GM18951 (cell line): Measurements from ENCODE around the gene FBXW5.
A peak's percentile ranks its signal among the peaks of the same experiment; 100 is the strongest.

ENCODE experiments used
- POLR2A ChIP-seq: IDR thresholded peaks from 4 replicates; pipeline ENCODE4 v1.6.1; 2011; ENCODE audit warnings: mild to moderate bottlenecking; ENCODE audit not compliant: insufficient read length, insufficient read depth; ENCODE audit errors: extremely low read depth
- in situ Hi-C: fragments of 300-500 bp; cut with MboI; formaldehyde crosslinking; loops from one replicate; pipeline ENCODE4 v1.12.0; 2022; ENCODE audit warnings: low sequenced_read_pairs, mixed read lengths, inconsistent platforms; ENCODE audit not compliant: unreplicated experiment

FBXW5 gene

GRCh38 chr9:136953771-136954269, 9.3 kb upstream of the FBXW5 start:
- TF ChIP-seq POLR2A = no peak
- in situ Hi-C loops = no loop called here

GRCh38 chr9:136952876-136953770, 8.6 kb upstream of the FBXW5 start:
- TF ChIP-seq POLR2A = no peak
- in situ Hi-C loops = no loop called here

GRCh38 chr9:136952321-136952850, 7.8 kb upstream of the FBXW5 start:
- in situ Hi-C loops = no loop called here
- no peak for TF ChIP-seq POLR2A

- TF ChIP-seq POLR2A = no peak
- in situ Hi-C loops = no loop called here
Observed at GRCh38 chr9:136951541-136952320, 7.2 kb upstream of the FBXW5 start, which contains the start of gene LCN12. TSS of gene LCN12 (plus strand) at chr9:136952273. CDS start at chr9:136952328, 55 bp downstream.

GRCh38 chr9:136950656-136951276, 6.2 kb upstream of the FBXW5 start:
- no peak for TF ChIP-seq POLR2A
- in situ Hi-C loops = no loop called here

- in situ Hi-C loops = no loop called here
- peak; percentile 84 for TF ChIP-seq POLR2A
Observed at GRCh38 chr9:136949817-136950655, 5.5 kb upstream of the FBXW5 start.

- TF ChIP-seq POLR2A = no peak
- in situ Hi-C loops = no loop called here
Observed at GRCh38 chr9:136949239-136949816, 4.8 kb upstream of the FBXW5 start.

GRCh38 chr9:136947955-136948510, 3.5 kb upstream of the FBXW5 start:
- no peak for TF ChIP-seq POLR2A
- in situ Hi-C loops = no loop called here

GRCh38 chr9:136947028-136947891, 2.7 kb upstream of the FBXW5 start:
- in situ Hi-C loops = no loop called here
- no peak for TF ChIP-seq POLR2A

GRCh38 chr9:136946228-136947027, 1.9 kb upstream of the FBXW5 start:
- in situ Hi-C loops = no loop called here
- TF ChIP-seq POLR2A = no peak
